ENCODE results near the gene OR5C1. TPM values are rescaled to one million over a fixed set of nuclear protein-coding genes. Genes with fewer than 3 reads are reported as not detected.

The OR5C1 gene
- not detected in 2 replicates for total RNA-seq

GRCh38 chr9:122788831-122789230 is at the start of gene OR5C1:
Gene OR5C1, plus strand, starts transcription at chr9:122788933. Its CDS starts 0 bp downstream, at chr9:122788933.

GRCh38 chr9:122742003-122742402 is 46.7 kb upstream of the OR5C1 start, which contains the start of gene OR1L6:
Gene OR1L6, plus strand, starts transcription at chr9:122742303. Its CDS starts 7,545 bp downstream, at chr9:122749848.

GRCh38 chr9:122800066-122801060 is 11.6 kb downstream of the OR5C1 start, which contains the start of gene OR1K1:
Gene OR1K1, plus strand, starts transcription at chr9:122800123. Its CDS starts 0 bp downstream, at chr9:122800123.

Other genes starting within 250 kb of the OR5C1 start
- 0.26 TPM in 1 of 2 replicates, not detected in the other for gene OR1N2, start 235.8 kb upstream of the OR5C1 start, total RNA-seq
- 0.11 and 0.13 TPM in 2 replicates for gene OR1L8, start 205.5 kb upstream of the OR5C1 start, total RNA-seq
- not detected in 2 replicates for gene OR1Q1, start 174.2 kb upstream of the OR5C1 start, total RNA-seq
- 0.11 and 0.13 TPM in 2 replicates for gene OR1B1, start 131.3 kb upstream of the OR5C1 start, total RNA-seq
- gene OR1L1, start 127.2 kb upstream of the OR5C1 start, total RNA-seq, result not detected in 2 replicates
- not detected in 2 replicates for gene OR1L3, start 113.8 kb upstream of the OR5C1 start, total RNA-seq
- not detected in 2 replicates for gene OR1L4, start 64.9 kb upstream of the OR5C1 start, total RNA-seq
- not detected in 2 replicates for gene OR1L6, start 46.6 kb upstream of the OR5C1 start, total RNA-seq
- gene OR1K1, start 11.2 kb downstream of the OR5C1 start, total RNA-seq, result not detected in 2 replicates
- 37.6 and 39.6 TPM in 2 replicates for gene PDCL, start 39.7 kb downstream of the OR5C1 start, total RNA-seq
- gene RC3H2, start 116.4 kb downstream of the OR5C1 start, total RNA-seq, result 49.1 and 54.8 TPM in 2 replicates
- 17.5 and 20.1 TPM in 2 replicates for gene ZBTB6, start 124.4 kb downstream of the OR5C1 start, total RNA-seq
- 6.0 and 6.8 TPM in 2 replicates for gene ZBTB26, start 142.6 kb downstream of the OR5C1 start, total RNA-seq
- 105 and 121 TPM in 2 replicates for gene RABGAP1, start 152.1 kb downstream of the OR5C1 start, total RNA-seq
- gene GPR21, start 244.7 kb downstream of the OR5C1 start, total RNA-seq, result 2.4 and 3.6 TPM in 2 replicates